Measurements from ENCODE around the gene LGMN.
"Not testable (repeated sequence)": the region's sequence is repeated elsewhere in the genome, so short reads cannot be mapped to it uniquely, and the experiment has no call there.

Gene LGMN

GRCh38 chr14:92694807-92695206 is 53.6 kb downstream of the LGMN start:
- no peak for DNase-seq

GRCh38 chr14:92693998-92694795 is 54.2 kb downstream of the LGMN start:
- DNase-seq: no peak

GRCh38 chr14:92692822-92693226 is 55.6 kb downstream of the LGMN start:
- peak in 7 of 14 donors; percentile 9 to 77 (median 35) for DNase-seq

GRCh38 chr14:92690171-92691011 is 58.0 kb downstream of the LGMN start:
- no peak for DNase-seq

GRCh38 chr14:92688434-92689375 is 59.7 kb downstream of the LGMN start:
- no peak for DNase-seq

GRCh38 chr14:92687681-92688433 is 60.6 kb downstream of the LGMN start:
- peak in 1 of 14 donors; percentile 32 for DNase-seq

- peak in 12 of 14 donors; percentile 30 to 84 (median 60) for DNase-seq
These were observed 61.5 kb downstream of the LGMN start for GRCh38 chr14:92686900-92687427.

- DNase-seq: no peak
These were observed 62.0 kb downstream of the LGMN start for GRCh38 chr14:92686411-92686899.

GRCh38 chr14:92685784-92686355 is 62.6 kb downstream of the LGMN start:
- no peak for DNase-seq

- no peak for DNase-seq
These were observed 63.4 kb downstream of the LGMN start for GRCh38 chr14:92684801-92685560.

GRCh38 chr14:92683041-92683440 is 65.4 kb downstream of the LGMN start:
- no peak for DNase-seq

- peak in 7 of 14 donors; percentile 9 to 65 (median 29) for DNase-seq
These were observed 67.4 kb downstream of the LGMN start for GRCh38 chr14:92680781-92681650.

GRCh38 chr14:92680330-92680729 is 68.1 kb downstream of the LGMN start:
- DNase-seq: not testable (repeated sequence)

GRCh38 chr14:92679246-92679645 is 69.2 kb downstream of the LGMN start:
- no peak for DNase-seq

GRCh38 chr14:92678766-92679165 is 69.7 kb downstream of the LGMN start:
- no peak for DNase-seq

- no peak for DNase-seq
These were observed 70.5 kb downstream of the LGMN start for GRCh38 chr14:92677955-92678354.

- peak in 4 of 14 donors; percentile 32 to 51 (median 38) for DNase-seq
These were observed 71.2 kb downstream of the LGMN start for GRCh38 chr14:92677087-92677668.

GRCh38 chr14:92676403-92677086 is 71.9 kb downstream of the LGMN start:
- no peak for DNase-seq
